Measurements from ENCODE around the gene MAPK8IP3.

Gene MAPK8IP3, protein sequence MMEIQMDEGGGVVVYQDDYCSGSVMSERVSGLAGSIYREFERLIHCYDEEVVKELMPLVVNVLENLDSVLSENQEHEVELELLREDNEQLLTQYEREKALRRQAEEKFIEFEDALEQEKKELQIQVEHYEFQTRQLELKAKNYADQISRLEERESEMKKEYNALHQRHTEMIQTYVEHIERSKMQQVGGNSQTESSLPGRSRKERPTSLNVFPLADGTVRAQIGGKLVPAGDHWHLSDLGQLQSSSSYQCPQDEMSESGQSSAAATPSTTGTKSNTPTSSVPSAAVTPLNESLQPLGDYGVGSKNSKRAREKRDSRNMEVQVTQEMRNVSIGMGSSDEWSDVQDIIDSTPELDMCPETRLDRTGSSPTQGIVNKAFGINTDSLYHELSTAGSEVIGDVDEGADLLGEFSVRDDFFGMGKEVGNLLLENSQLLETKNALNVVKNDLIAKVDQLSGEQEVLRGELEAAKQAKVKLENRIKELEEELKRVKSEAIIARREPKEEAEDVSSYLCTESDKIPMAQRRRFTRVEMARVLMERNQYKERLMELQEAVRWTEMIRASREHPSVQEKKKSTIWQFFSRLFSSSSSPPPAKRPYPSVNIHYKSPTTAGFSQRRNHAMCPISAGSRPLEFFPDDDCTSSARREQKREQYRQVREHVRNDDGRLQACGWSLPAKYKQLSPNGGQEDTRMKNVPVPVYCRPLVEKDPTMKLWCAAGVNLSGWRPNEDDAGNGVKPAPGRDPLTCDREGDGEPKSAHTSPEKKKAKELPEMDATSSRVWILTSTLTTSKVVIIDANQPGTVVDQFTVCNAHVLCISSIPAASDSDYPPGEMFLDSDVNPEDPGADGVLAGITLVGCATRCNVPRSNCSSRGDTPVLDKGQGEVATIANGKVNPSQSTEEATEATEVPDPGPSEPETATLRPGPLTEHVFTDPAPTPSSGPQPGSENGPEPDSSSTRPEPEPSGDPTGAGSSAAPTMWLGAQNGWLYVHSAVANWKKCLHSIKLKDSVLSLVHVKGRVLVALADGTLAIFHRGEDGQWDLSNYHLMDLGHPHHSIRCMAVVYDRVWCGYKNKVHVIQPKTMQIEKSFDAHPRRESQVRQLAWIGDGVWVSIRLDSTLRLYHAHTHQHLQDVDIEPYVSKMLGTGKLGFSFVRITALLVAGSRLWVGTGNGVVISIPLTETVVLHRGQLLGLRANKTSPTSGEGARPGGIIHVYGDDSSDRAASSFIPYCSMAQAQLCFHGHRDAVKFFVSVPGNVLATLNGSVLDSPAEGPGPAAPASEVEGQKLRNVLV (N-terminal part only)

DNA sequence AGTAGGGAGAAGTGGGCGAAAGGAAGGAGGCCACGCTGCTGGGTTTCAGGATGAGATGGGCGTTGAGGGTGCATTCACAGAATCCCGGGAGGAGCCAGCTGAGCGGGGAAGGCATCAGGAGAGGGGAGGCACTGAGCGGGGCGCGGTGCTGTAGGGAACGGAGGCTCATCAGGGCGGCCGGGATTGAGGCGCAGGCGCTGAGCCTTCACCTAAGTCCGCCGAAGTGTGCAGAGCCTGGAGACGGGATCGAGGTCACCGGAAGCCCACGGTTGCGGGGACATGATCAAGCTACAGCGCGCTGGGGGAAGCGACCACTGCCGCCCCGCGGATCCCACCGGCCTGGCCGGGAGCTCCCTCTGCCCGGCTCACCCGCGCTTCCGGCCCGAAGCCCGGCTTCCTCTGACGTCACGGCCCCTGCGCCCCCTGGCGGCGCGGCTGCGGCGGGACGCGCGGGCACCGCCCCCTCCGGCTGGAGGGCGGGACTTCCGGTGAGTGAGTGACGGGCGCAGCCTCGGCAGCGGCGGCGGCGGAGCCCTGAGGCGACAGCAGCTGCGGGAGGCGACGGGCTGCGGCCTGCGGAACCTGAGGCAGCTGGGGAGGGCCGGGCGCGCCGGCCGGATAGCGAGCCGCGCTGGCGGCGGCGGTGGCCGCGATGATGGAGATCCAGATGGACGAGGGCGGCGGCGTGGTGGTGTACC lies at the start of gene MAPK8IP3:
TSS of gene MAPK8IP3 (plus strand) at position 508 of the 698 bp plus-strand sequence. CDS start at position 653, 145 bp downstream.
- TF ChIP-seq, protein P1, sequence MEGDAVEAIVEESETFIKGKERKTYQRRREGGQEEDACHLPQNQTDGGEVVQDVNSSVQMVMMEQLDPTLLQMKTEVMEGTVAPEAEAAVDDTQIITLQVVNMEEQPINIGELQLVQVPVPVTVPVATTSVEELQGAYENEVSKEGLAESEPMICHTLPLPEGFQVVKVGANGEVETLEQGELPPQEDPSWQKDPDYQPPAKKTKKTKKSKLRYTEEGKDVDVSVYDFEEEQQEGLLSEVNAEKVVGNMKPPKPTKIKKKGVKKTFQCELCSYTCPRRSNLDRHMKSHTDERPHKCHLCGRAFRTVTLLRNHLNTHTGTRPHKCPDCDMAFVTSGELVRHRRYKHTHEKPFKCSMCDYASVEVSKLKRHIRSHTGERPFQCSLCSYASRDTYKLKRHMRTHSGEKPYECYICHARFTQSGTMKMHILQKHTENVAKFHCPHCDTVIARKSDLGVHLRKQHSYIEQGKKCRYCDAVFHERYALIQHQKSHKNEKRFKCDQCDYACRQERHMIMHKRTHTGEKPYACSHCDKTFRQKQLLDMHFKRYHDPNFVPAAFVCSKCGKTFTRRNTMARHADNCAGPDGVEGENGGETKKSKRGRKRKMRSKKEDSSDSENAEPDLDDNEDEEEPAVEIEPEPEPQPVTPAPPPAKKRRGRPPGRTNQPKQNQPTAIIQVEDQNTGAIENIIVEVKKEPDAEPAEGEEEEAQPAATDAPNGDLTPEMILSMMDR (IDR thresholded peaks at IDR 0.05; ENCODE audit: insufficient read depth, low read length, poor library complexity, severe bottlenecking): peak; percentile 79
- no peak for TF ChIP-seq EZH2phosphoT487 (conservative IDR thresholded peaks at IDR 0.05; ENCODE audit: low read length)
- Histone ChIP-seq H3F3A (ENCODE audit: insufficient read depth) (peaks cover 16% of the 10 kb centered on the region; the same call in 1 of the 2 replicates), H3K9me3 (ENCODE audit: insufficient read depth, low read length) (no peaks in the 10 kb centered on the region), H2AFZ (ENCODE audit: low read depth, low read length, severe bottlenecking) (peak within 1 kb of the TSS; percentile 68), H4K20me1 (ENCODE audit: low read depth, low read length) (no peaks in the 10 kb centered on the region), H3K27ac (ENCODE audit: low read depth, low read length) (peak within 1 kb of the TSS; percentile 57), H3K79me2 (ENCODE audit: insufficient read depth, low read length) (peaks cover 41% of the 10 kb centered on the region), H3K9ac (ENCODE audit: low read length) (peak within 1 kb of the TSS; percentile 78), H3K27me3 (ENCODE audit: low read length) (no peaks in the 10 kb centered on the region), H3K4me2 (ENCODE audit: low read depth, low read length, poor library complexity, severe bottlenecking) (peak within 1 kb of the TSS; percentile 77), H3K36me3 (ENCODE audit: low read length) (no peaks in the 10 kb centered on the region), H3K9me2 (replicated peaks; ENCODE audit: insufficient read depth, low read length) (no peaks in the 10 kb centered on the region), H3K4me3 (ENCODE audit: insufficient read depth, low read length, poor library complexity, severe bottlenecking) (peak within 1 kb of the TSS; percentile 64)

DNA sequence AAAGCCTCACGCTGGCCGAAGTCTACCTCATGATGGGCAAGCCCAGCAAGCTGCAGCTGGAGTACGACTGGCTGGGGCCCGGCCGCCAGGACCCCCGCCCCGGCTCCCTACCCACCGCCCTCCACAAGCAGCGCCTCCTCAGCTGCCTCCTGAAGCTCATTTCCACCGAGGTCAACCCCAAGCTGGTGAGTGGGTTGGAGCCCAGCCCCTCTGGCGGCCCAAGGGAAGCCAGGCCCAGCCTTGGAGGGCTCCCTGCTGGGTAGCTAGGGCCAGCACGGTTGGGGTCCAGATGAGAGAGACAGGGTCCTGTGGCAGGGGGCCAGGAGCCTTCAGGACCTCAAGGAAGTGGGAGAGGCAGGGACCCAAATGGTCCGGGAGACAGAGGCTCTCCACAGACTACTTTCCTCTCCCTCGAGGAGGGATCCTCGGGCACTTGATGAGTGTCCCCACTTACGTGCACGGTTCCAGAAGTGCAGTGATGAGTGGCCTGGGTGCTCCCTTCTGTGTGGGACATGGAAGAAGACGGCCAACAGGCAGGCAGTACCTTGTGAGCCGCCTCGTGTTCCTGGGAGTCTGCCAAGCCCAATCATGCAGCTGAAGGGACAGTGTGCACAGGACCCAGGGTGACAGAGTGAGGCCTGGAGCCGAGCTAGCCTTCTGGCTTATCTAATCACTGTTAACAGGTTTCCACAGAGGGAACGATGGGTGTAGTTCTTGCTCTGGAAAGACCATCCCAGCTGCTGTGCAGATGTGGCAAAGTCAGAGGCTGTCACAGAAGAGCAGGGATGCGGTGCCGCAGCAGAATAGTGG lies 49.0 kb upstream of the MAPK8IP3 start:
- no peak overlapping the region for H3K4me3 ChIP-seq (ENCODE audit: insufficient read depth, low read length, poor library complexity, severe bottlenecking)
- no peaks in the 10 kb centered on the region for H3K9me3 ChIP-seq (ENCODE audit: insufficient read depth, low read length)
- H3K79me2 ChIP-seq (ENCODE audit: insufficient read depth, low read length): no peaks in the 10 kb centered on the region
- TF ChIP-seq EZH2phosphoT487 (conservative IDR thresholded peaks at IDR 0.05; ENCODE audit: low read length): no peak
- TF ChIP-seq, protein P1 (IDR thresholded peaks at IDR 0.05; ENCODE audit: insufficient read depth, low read length, poor library complexity, severe bottlenecking): no peak
- no peak overlapping the region for H2AFZ ChIP-seq (ENCODE audit: low read depth, low read length, severe bottlenecking)
- no peaks in the 10 kb centered on the region for H3K27me3 ChIP-seq (ENCODE audit: low read length)
- H3K9ac ChIP-seq (ENCODE audit: low read length): no peak overlapping the region
- no peaks in the 10 kb centered on the region for H3F3A ChIP-seq (ENCODE audit: insufficient read depth)
- no peak overlapping the region for H3K27ac ChIP-seq (ENCODE audit: low read depth, low read length)
- no peaks in the 10 kb centered on the region for H4K20me1 ChIP-seq (ENCODE audit: low read depth, low read length)
- H3K4me2 ChIP-seq (ENCODE audit: low read depth, low read length, poor library complexity, severe bottlenecking): no peak overlapping the region
- no peaks in the 10 kb centered on the region for H3K36me3 ChIP-seq (ENCODE audit: low read length)
- H3K9me2 ChIP-seq (replicated peaks; ENCODE audit: insufficient read depth, low read length): no peaks in the 10 kb centered on the region

All from SU-DHL-6 (cell line).